ENCODE data around the gene TCP1.

DNA sequence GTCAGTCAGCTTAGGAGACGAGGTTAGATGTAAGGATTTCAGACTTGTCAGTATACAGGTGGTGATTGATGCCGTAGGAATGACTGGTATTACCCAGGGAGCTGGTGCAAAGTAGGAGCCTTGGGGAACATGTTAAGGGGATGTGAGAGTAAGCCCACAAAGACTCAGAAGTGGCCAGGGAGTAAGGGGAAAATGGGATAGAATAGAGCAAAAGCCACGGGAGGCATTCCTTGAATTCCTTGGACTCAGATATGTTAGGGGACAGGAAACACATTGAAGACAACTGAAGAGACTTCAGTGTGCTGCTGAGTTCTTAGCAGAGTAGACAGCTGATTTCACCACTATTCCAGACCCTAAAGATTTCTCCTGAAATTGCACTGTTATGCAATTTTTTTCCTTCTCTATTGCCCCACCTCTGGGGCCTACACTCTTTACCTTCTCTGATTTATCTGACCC, 28.8 kb downstream of the TCP1 start:
- TF ChIP-seq POLR2A (IDR thresholded peaks at IDR 0.05) = no peak
- TF ChIP-seq, protein P1, sequence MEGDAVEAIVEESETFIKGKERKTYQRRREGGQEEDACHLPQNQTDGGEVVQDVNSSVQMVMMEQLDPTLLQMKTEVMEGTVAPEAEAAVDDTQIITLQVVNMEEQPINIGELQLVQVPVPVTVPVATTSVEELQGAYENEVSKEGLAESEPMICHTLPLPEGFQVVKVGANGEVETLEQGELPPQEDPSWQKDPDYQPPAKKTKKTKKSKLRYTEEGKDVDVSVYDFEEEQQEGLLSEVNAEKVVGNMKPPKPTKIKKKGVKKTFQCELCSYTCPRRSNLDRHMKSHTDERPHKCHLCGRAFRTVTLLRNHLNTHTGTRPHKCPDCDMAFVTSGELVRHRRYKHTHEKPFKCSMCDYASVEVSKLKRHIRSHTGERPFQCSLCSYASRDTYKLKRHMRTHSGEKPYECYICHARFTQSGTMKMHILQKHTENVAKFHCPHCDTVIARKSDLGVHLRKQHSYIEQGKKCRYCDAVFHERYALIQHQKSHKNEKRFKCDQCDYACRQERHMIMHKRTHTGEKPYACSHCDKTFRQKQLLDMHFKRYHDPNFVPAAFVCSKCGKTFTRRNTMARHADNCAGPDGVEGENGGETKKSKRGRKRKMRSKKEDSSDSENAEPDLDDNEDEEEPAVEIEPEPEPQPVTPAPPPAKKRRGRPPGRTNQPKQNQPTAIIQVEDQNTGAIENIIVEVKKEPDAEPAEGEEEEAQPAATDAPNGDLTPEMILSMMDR (IDR thresholded peaks at IDR 0.05) = no peak

All from lower leg skin (tissue), 3 donors.